OCI-LY3 (cell line): Measurements from ENCODE around the gene FEN1.

Experiments used
- H2AFZ ChIP-seq: fragments of 200-600, 300-600 bp; shearing (Covaris generic); 2 replicates; pipeline ENCODE4 v1.6.0; 2014; ENCODE audit warnings: antibody characterized with exemption, low read depth, low read length
- H3K27ac ChIP-seq: fragments of 200-600, 300-600 bp; sonication (generic); 2 replicates; pipeline ENCODE4 v1.5.1; 2014; ENCODE audit warnings: mild to moderate bottlenecking, low read length, moderate library complexity, mixed read lengths
- H3K27me3 ChIP-seq: fragments of 200-600, 300-600 bp; sonication (generic); 2 replicates; pipeline ENCODE4 v1.6.1; 2014; ENCODE audit warnings: low read depth, low read length, mixed read lengths
- H3K36me3 ChIP-seq: fragments of 200-600, 300-600 bp; sonication (generic); replicated peaks from 2 replicates; pipeline ENCODE3; 2014; ENCODE audit warnings: low read depth, low read length, mixed read lengths
- H3K4me1 ChIP-seq: fragments of 300-600, 200-600 bp; sonication (generic); 2 replicates; pipeline ENCODE4 v1.6.1; 2014; ENCODE audit warnings: low read length, mixed read lengths
- H3K4me2 ChIP-seq: fragments of 200-600, 300-600 bp; sonication (generic); 2 replicates; pipeline ENCODE4 v1.6.1; 2014; ENCODE audit warnings: low read length, mixed read lengths
- H3K4me3 ChIP-seq: fragments of 300-600, 200-600 bp; sonication (generic); 2 replicates; pipeline ENCODE4 v1.5.1; 2014; ENCODE audit warnings: antibody characterized with exemption, mild to moderate bottlenecking, low read length, moderate library complexity
- H3K79me2 ChIP-seq: fragments of 300-600, 200-600 bp; shearing (Covaris generic); 2 replicates; pipeline ENCODE4 v1.6.1; 2014; ENCODE audit warnings: mild to moderate bottlenecking, low read length, mixed read lengths
- H3K9ac ChIP-seq: fragments of 300-600, 200-600 bp; shearing (Covaris generic); 2 replicates; pipeline ENCODE4 v1.6.0; 2014; ENCODE audit warnings: mild to moderate bottlenecking, low read length, moderate library complexity
- H3K9me3 ChIP-seq: fragments of 200-600, 300-600 bp; shearing (Covaris generic); 2 replicates; pipeline ENCODE4 v1.6.1; 2014; ENCODE audit warnings: low read length, mixed read lengths; ENCODE audit not compliant: insufficient read depth
- H4K20me1 ChIP-seq: fragments of 200-600, 300-600 bp; sonication (generic); 2 replicates; pipeline ENCODE4 v1.6.1; 2016; ENCODE audit warnings: low read length, mixed read lengths; ENCODE audit not compliant: insufficient read depth
- EZH2phosphoT487 ChIP-seq: fragments of 200-600 bp; shearing (Covaris generic); IDR thresholded peaks from 2 replicates; pipeline ENCODE4 v1.6.1; 2018; ENCODE audit warnings: antibody characterized with exemption, mixed run types, low read depth
- TF ChIP-seq, protein P1 (sequence below): fragments of 200-600, 300-600 bp; sonication (generic); IDR thresholded peaks from 2 replicates; pipeline ENCODE4 v1.5.1; 2014; ENCODE audit warnings: antibody characterized with exemption, low read length, low read depth

Gene FEN1, protein sequence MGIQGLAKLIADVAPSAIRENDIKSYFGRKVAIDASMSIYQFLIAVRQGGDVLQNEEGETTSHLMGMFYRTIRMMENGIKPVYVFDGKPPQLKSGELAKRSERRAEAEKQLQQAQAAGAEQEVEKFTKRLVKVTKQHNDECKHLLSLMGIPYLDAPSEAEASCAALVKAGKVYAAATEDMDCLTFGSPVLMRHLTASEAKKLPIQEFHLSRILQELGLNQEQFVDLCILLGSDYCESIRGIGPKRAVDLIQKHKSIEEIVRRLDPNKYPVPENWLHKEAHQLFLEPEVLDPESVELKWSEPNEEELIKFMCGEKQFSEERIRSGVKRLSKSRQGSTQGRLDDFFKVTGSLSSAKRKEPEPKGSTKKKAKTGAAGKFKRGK

DNA sequence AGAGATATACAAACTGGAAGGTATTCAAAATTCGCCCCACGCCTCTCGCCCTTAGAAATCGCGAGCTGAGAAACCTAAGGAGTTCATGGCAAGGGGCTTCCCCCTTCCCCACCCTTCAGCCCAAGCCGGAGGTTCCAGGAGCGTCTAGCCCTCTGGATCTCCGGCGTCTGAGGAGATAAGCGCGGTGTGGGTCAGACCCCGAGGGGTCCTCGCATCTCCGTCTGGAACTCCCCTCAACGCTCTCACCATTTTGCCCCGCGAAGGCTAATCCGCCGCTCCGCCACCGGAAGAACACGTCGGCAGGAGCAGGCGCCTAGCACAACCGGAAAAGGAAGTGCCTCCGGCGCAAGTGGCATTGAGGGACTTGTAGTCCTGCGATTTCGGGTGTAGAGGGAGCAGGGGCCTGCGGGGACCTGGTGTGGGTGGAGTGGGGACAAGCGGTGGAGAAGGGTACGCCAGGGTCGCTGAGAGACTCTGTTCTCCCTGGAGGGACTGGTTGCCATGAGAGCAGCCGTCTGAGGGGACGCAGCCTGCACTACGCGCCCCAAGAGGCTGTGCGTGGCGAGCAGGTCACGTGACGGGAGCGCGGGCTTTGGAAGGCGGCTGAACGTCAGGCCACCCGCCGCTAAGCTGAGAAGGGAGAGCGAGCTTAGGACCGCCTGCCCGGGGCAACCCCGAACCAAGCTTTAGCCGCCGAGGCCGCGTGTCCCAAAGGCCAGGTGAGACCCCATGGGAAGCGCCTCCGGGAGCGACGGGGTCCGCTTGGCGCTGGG lies at the start of gene FEN1, which contains the start of gene TMEM258:
FEN1 (plus strand) TSS at position 602 of the 773 bp plus-strand sequence. CDS start 2,451 bp downstream, outside the sequence.
TMEM258 (minus strand) TSS at position 290 of the 773 bp plus-strand sequence; CDS start at position 249, 41 bp downstream.
- H3K27ac ChIP-seq: peak within 1 kb of the TSS; percentile 83
- H3K27me3 ChIP-seq: no peaks in the 10 kb centered on the region
- H3K4me3 ChIP-seq: peak within 1 kb of the TSS; percentile 90
- H3K9ac ChIP-seq: peak within 1 kb of the TSS; percentile 99
- peaks cover 84% of the 10 kb centered on the region for H3K79me2 ChIP-seq
- H2AFZ ChIP-seq: peak within 1 kb of the TSS; percentile 91
- H3K4me1 ChIP-seq: peaks cover 29% of the 10 kb centered on the region
- H3K4me2 ChIP-seq: peak within 1 kb of the TSS; percentile 77
- peaks cover 9% of the 10 kb centered on the region; the same call in 1 of the 2 replicates for H4K20me1 ChIP-seq
- no peak for TF ChIP-seq EZH2phosphoT487
- TF ChIP-seq, protein P1, sequence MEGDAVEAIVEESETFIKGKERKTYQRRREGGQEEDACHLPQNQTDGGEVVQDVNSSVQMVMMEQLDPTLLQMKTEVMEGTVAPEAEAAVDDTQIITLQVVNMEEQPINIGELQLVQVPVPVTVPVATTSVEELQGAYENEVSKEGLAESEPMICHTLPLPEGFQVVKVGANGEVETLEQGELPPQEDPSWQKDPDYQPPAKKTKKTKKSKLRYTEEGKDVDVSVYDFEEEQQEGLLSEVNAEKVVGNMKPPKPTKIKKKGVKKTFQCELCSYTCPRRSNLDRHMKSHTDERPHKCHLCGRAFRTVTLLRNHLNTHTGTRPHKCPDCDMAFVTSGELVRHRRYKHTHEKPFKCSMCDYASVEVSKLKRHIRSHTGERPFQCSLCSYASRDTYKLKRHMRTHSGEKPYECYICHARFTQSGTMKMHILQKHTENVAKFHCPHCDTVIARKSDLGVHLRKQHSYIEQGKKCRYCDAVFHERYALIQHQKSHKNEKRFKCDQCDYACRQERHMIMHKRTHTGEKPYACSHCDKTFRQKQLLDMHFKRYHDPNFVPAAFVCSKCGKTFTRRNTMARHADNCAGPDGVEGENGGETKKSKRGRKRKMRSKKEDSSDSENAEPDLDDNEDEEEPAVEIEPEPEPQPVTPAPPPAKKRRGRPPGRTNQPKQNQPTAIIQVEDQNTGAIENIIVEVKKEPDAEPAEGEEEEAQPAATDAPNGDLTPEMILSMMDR: no peak
- H3K9me3 ChIP-seq: no peaks in the 10 kb centered on the region
- H3K36me3 ChIP-seq: peaks cover 53% of the 10 kb centered on the region

DNA sequence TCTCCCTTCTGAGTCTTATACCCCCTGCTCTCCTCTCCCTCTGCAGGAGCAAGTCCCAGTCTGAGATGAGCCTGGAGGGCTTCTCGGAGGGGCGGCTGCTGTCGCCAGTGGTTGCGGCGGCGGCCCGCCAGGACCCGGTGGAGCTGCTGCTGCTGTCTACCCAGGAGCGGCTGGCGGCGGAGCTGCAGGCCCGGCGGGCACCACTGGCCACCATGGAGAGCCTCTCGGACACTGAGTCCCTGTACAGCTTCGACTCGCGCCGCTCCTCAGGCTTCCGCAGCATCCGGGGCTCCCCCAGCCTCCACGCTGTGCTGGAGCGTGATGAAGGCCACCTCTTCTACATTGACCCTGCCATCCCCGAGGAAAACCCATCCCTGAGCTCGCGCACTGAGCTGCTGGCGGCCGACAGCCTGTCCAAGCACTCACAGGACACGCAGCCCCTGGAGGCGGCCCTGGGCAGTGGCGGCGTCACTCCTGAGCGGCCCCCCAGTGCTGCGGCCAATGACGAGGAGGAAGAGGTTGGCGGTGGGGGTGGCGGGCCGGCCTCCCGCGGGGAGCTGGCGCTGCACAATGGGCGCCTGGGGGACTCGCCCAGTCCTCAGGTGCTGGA lies 49.1 kb upstream of the FEN1 start:
- Histone ChIP-seq H4K20me1 (no peaks in the 10 kb centered on the region), H3K27ac (no peak overlapping the region), H2AFZ (no peak overlapping the region), H3K9ac (no peak overlapping the region), H3K4me2 (no peak overlapping the region), H3K79me2 (no peaks in the 10 kb centered on the region), H3K9me3 (no peaks in the 10 kb centered on the region), H3K4me3 (no peak overlapping the region), H3K36me3 (no peaks in the 10 kb centered on the region), H3K27me3 (no peaks in the 10 kb centered on the region), H3K4me1 (no peaks in the 10 kb centered on the region)
- TF ChIP-seq, protein P1: no peak
- TF ChIP-seq EZH2phosphoT487: no peak

DNA sequence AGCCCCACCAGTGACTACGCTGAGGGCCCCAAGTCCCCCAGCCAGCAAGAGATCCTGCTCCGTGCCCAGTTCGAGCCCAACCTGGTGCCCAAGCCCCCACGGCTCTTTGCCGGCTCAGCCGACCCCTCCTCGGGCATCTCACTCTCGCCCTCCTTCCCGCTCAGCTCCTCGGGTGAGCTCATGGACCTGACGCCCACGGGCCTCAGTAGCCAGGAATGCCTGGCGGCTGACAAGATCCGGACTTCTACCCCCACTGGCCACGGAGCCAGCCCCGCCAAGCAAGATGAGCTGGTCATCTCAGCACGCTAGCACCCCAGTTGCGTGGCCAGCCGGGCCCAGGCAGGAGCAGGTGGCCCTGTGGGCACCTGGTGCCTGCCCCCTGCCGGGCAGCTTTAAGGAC lies 48.5 kb upstream of the FEN1 start:
- no peak overlapping the region for H3K4me3 ChIP-seq
- TF ChIP-seq EZH2phosphoT487: no peak
- TF ChIP-seq, protein P1: no peak
- H3K4me1 ChIP-seq: no peaks in the 10 kb centered on the region
- no peak overlapping the region for H3K4me2 ChIP-seq
- no peak overlapping the region for H3K9ac ChIP-seq
- no peaks in the 10 kb centered on the region for H3K9me3 ChIP-seq
- H3K36me3 ChIP-seq: no peaks in the 10 kb centered on the region
- no peaks in the 10 kb centered on the region for H3K79me2 ChIP-seq
- H3K27me3 ChIP-seq: no peaks in the 10 kb centered on the region
- no peak overlapping the region for H2AFZ ChIP-seq
- no peaks in the 10 kb centered on the region for H4K20me1 ChIP-seq
- no peak overlapping the region for H3K27ac ChIP-seq
